H9 (cell line): ENCODE measurements around the gene P2RY8. TPM values are rescaled to one million over a fixed set of nuclear protein-coding genes. Genes with fewer than 3 reads are reported as not detected.

ENCODE experiments used
- DNase-seq: peaks from one replicate; pipeline ENCODE4 v3.0.0-alpha.2; 2017
- H2AFZ ChIP-seq: one replicate; pipeline ENCODE4 v1.6.1; 2013; ENCODE audit warnings: mild to moderate bottlenecking, low read length, control low read depth, moderate library complexity
- H2AK5ac ChIP-seq: 2 replicates; pipeline ENCODE4 v1.6.1; 2013; ENCODE audit warnings: low read length, control low read depth, mixed read lengths; ENCODE audit not compliant: insufficient read length
- H2BK120ac ChIP-seq: one replicate; pipeline ENCODE4 v1.6.1; 2013; ENCODE audit warnings: low read depth, mild to moderate bottlenecking, low read length, control low read depth, inconsistent platforms; ENCODE audit not compliant: poor library complexity, severe bottlenecking
- H2BK12ac ChIP-seq: 2 replicates; pipeline ENCODE4 v1.6.1; 2013; ENCODE audit warnings: low read length, control low read depth, mixed read lengths, low read depth; ENCODE audit not compliant: insufficient read length
- H2BK15ac ChIP-seq: 2 replicates; pipeline ENCODE4 v1.6.1; 2013; ENCODE audit warnings: low read depth, low read length, control low read depth
- H2BK20ac ChIP-seq: one replicate; pipeline ENCODE4 v1.6.1; 2013; ENCODE audit warnings: low read depth, mild to moderate bottlenecking, low read length, control low read depth, inconsistent platforms; ENCODE audit not compliant: poor library complexity, severe bottlenecking
- H2BK5ac ChIP-seq: 2 replicates; pipeline ENCODE4 v1.6.1; 2013; ENCODE audit warnings: low read length, control low read depth, mixed read lengths; ENCODE audit not compliant: insufficient read length
- H3K14ac ChIP-seq: 2 replicates; pipeline ENCODE4 v1.6.1; 2013; ENCODE audit warnings: low read length, control low read depth; ENCODE audit not compliant: insufficient read depth
- H3K18ac ChIP-seq: 2 replicates; pipeline ENCODE4 v1.6.1; 2013; ENCODE audit warnings: low read depth, mild to moderate bottlenecking, mixed read lengths, low read length, control low read depth; ENCODE audit not compliant: insufficient read length
- H3K23ac ChIP-seq: 2 replicates; pipeline ENCODE4 v1.6.1; 2013; ENCODE audit warnings: low read length, control low read depth, mixed read lengths, low read depth; ENCODE audit not compliant: insufficient read length
- H3K23me2 ChIP-seq: 2 replicates; pipeline ENCODE4 v1.6.1; 2013; ENCODE audit warnings: low read depth, mild to moderate bottlenecking, mixed read lengths, low read length, control low read depth; ENCODE audit not compliant: insufficient read length, poor library complexity, severe bottlenecking
- H3K27ac ChIP-seq: 2 replicates; pipeline ENCODE4 v1.5.1; 2013; ENCODE audit warnings: low read length, control low read depth, mixed read lengths, low read depth; ENCODE audit not compliant: insufficient read length
- H3K27me3 ChIP-seq: 2 replicates; pipeline ENCODE4 v1.6.1; 2013; ENCODE audit warnings: low read length, control low read depth, inconsistent platforms; ENCODE audit not compliant: insufficient read depth
- H3K4ac ChIP-seq: 2 replicates; pipeline ENCODE4 v1.6.1; 2013; ENCODE audit warnings: low read depth, mild to moderate bottlenecking, control low read depth, inconsistent platforms, low read length, moderate library complexity
- H3K4me1 ChIP-seq: 2 replicates; pipeline ENCODE4 v1.6.1; 2013; ENCODE audit warnings: low read length, control low read depth, inconsistent platforms; ENCODE audit not compliant: insufficient read depth
- H3K4me2 ChIP-seq: 2 replicates; pipeline ENCODE4 v1.6.1; 2013; ENCODE audit warnings: low read length, control low read depth, mixed read lengths; ENCODE audit not compliant: insufficient read length, insufficient read depth
- H3K56ac ChIP-seq: 2 replicates; pipeline ENCODE4 v1.6.1; 2013; ENCODE audit warnings: low read depth, mild to moderate bottlenecking, mixed read lengths, low read length, control low read depth; ENCODE audit not compliant: insufficient read length
- H3K79me1 ChIP-seq: 2 replicates; pipeline ENCODE4 v1.6.1; 2013; ENCODE audit warnings: low read depth, mild to moderate bottlenecking, moderate library complexity, low read length, control low read depth, inconsistent platforms; ENCODE audit not compliant: insufficient read depth, poor library complexity, severe bottlenecking
- H3K79me2 ChIP-seq: 2 replicates; pipeline ENCODE4 v1.6.1; 2013; ENCODE audit warnings: low read length, control low read depth, inconsistent platforms; ENCODE audit not compliant: insufficient read depth
- H3K9ac ChIP-seq: 2 replicates; pipeline ENCODE4 v1.6.1; 2013; ENCODE audit warnings: low read length, control low read depth, mixed read lengths; ENCODE audit not compliant: insufficient read length; ENCODE audit errors: extremely low read depth
- H3K9me3 ChIP-seq: one replicate; pipeline ENCODE4 v1.6.1; 2013; ENCODE audit warnings: low read depth, low read length, inconsistent platforms; ENCODE audit not compliant: control insufficient read depth
- H3T11ph ChIP-seq: one replicate; pipeline ENCODE4 v1.6.1; 2013; ENCODE audit warnings: mild to moderate bottlenecking, low read length, control low read depth, inconsistent platforms
- H4K20me1 ChIP-seq: one replicate; pipeline ENCODE4 v1.6.1; 2013; ENCODE audit not compliant: control insufficient read depth, insufficient read length, insufficient read depth
- H4K5ac ChIP-seq: 2 replicates; pipeline ENCODE4 v1.6.1; 2013; ENCODE audit warnings: low read depth, mild to moderate bottlenecking, mixed read lengths, low read length, control low read depth; ENCODE audit not compliant: insufficient read length
- H4K8ac ChIP-seq: replicated peaks from 2 replicates; pipeline ENCODE4 v1.6.1; 2013; ENCODE audit warnings: low read length, control low read depth, mixed read lengths, low read depth; ENCODE audit not compliant: insufficient read length
- H4K91ac ChIP-seq: 2 replicates; pipeline ENCODE4 v1.6.1; 2013; ENCODE audit warnings: low read depth, mild to moderate bottlenecking, moderate library complexity, mixed read lengths, low read length, control low read depth; ENCODE audit not compliant: insufficient read length
- H3K27ac Mint-ChIP-seq, 3 experiments: 2 replicates in 2 of 3; 3 replicates in 1 of 3; pipeline ENCODE4 v1.8.0; 2020 to 2021; ENCODE audit warnings: mixed read lengths in 3 of 3, mild to moderate bottlenecking in 1 of 3, moderate library complexity in 1 of 3
- H3K27me3 Mint-ChIP-seq: 2 replicates; pipeline ENCODE4 v1.8.0; 2021; ENCODE audit warnings: low read depth, mild to moderate bottlenecking, moderate library complexity, mixed read lengths
- H3K36me3 Mint-ChIP-seq, 3 experiments: 2 replicates in 2 of 3; 3 replicates in 1 of 3; pipeline ENCODE4 v1.8.0; 2020 to 2021; ENCODE audit warnings: low read depth in 3 of 3, mixed read lengths in 3 of 3; ENCODE audit not compliant: insufficient read depth in 1 of 3
- H3K4me1 Mint-ChIP-seq, 2 experiments: 2 replicates each; pipeline ENCODE4 v1.8.0; 2020; ENCODE audit warnings: mixed read lengths in 2 of 2
- H3K4me3 Mint-ChIP-seq, 2 experiments: 2 replicates in 1 of 2; 3 replicates in 1 of 2; pipeline ENCODE4 v1.8.0; 2020 to 2021; ENCODE audit warnings: mild to moderate bottlenecking in 2 of 2, mixed read lengths in 2 of 2, moderate library complexity in 1 of 2
- H3K9me3 Mint-ChIP-seq, 2 experiments: 2 replicates in 1 of 2; 3 replicates in 1 of 2; pipeline ENCODE4 v1.8.0; 2020; ENCODE audit warnings: mild to moderate bottlenecking in 2 of 2, mixed read lengths in 2 of 2, moderate library complexity in 1 of 2
- WGBS: extraction: QIAGEN DNeasy Blood & Tissue Kit; methylation state at CpG from one replicate; pipeline ENCODE4 v1.1.7; 2013; ENCODE audit warnings: missing lambda C conversion rate, low lambda C conversion rate, mixed read lengths; ENCODE audit not compliant: insufficient read length; ENCODE audit errors: extremely low coverage; 5-methylcytosine and 5-hydroxymethylcytosine counted together
- total RNA-seq: library from RNA; stranded (reverse); gene quantifications from 2 replicates; pipeline ENCODE4 v1.2.1, GENCODE V29; 2021
- TF ChIP-seq, protein P1 (sequence below): fragments of 200-600 bp; sonication (generic); conservative IDR thresholded peaks from 3 replicates; pipeline ENCODE4 v1.8.0; 2021; ENCODE audit warnings: antibody characterized with exemption, mild to moderate bottlenecking

The P2RY8 gene
- total RNA-seq, 1 experiment from 2014 or later: not detected

- no peaks in the 10 kb centered on the region for H3K9me3 ChIP-seq
- no peak overlapping the region for H2BK15ac ChIP-seq
- Mint-ChIP-seq H3K9me3 (peaks cover 0 to 2% of the 10 kb centered on the region in 2 experiments; a peak in 1 of 5 replicates), H3K36me3 (no peaks in the 10 kb centered on the region; a peak in 2 of 7 replicates), H3K4me3 (no peak overlapping the region), H3K4me1 (0 out of 4 replicates have a peak, but pooled peaks cover 0 to 2% of the 10 kb centered on the region in 2 experiments), H3K27ac (peak overlapping the region in 1 of 3 experiments; percentile 65; a peak in 2 of 7 replicates), H3K27me3 (0 out of 2 replicates have a peak, but pooled peaks cover 2% of the 10 kb centered on the region)
- no peak overlapping the region for H2AK5ac ChIP-seq
- H4K20me1 ChIP-seq: no peaks in the 10 kb centered on the region
- no peaks in the 10 kb centered on the region for H3K79me1 ChIP-seq
- H3K56ac ChIP-seq: no peak overlapping the region
- no peaks in the 10 kb centered on the region for H3K4me1 ChIP-seq
- TF ChIP-seq, protein P1, sequence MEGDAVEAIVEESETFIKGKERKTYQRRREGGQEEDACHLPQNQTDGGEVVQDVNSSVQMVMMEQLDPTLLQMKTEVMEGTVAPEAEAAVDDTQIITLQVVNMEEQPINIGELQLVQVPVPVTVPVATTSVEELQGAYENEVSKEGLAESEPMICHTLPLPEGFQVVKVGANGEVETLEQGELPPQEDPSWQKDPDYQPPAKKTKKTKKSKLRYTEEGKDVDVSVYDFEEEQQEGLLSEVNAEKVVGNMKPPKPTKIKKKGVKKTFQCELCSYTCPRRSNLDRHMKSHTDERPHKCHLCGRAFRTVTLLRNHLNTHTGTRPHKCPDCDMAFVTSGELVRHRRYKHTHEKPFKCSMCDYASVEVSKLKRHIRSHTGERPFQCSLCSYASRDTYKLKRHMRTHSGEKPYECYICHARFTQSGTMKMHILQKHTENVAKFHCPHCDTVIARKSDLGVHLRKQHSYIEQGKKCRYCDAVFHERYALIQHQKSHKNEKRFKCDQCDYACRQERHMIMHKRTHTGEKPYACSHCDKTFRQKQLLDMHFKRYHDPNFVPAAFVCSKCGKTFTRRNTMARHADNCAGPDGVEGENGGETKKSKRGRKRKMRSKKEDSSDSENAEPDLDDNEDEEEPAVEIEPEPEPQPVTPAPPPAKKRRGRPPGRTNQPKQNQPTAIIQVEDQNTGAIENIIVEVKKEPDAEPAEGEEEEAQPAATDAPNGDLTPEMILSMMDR: no peak
- no peaks in the 10 kb centered on the region for H3K23me2 ChIP-seq
- H3K9ac ChIP-seq: no peak overlapping the region
- H2AFZ ChIP-seq: no peak overlapping the region
- H4K5ac ChIP-seq: no peak overlapping the region
- WGBS: no CpG with 5 or more reads among the region's 18 CpGs
- H3K4ac ChIP-seq: no peak overlapping the region
- H2BK20ac ChIP-seq: no peak overlapping the region
- no peak overlapping the region for H3K14ac ChIP-seq
- no peak overlapping the region for H3K23ac ChIP-seq
- no peak overlapping the region for H3K18ac ChIP-seq
- H3T11ph ChIP-seq: no peak overlapping the region
- no peaks in the 10 kb centered on the region for H3K79me2 ChIP-seq
- no peak overlapping the region for H4K8ac ChIP-seq
- H3K4me2 ChIP-seq: no peak overlapping the region
- DNase-seq: no peak
- H3K27me3 ChIP-seq: no peaks in the 10 kb centered on the region
- H2BK120ac ChIP-seq: no peak overlapping the region
- H3K27ac ChIP-seq: no peak overlapping the region
- no peak overlapping the region for H2BK12ac ChIP-seq
- no peak overlapping the region for H4K91ac ChIP-seq
- no peak overlapping the region for H2BK5ac ChIP-seq
Observed at GRCh38 chrX:1546691-1547251, 9.8 kb upstream of the P2RY8 start.
